Left lung (tissue), 10 donors: ENCODE data around the gene PTPRC. TPM values are rescaled to one million over a fixed set of nuclear protein-coding genes. Genes with fewer than 3 reads are reported as not detected.

Source experiments
- ATAC-seq: fragments of 200-7000 bp; cut with Tn5 transposase; one replicate; pipeline ENCODE4 v1.9.1; 2020; ENCODE audit warnings: moderate library complexity
- DNase-seq, 4 donors: peaks; one replicate each; pipeline ENCODE4 v3.0.0-alpha.2; 2013 to 2020
- H3K27ac ChIP-seq, 2 donors: fragments of 200-600 bp; sonication (generic) in 1 of 2; one replicate each; pipeline versions ENCODE4 v1.5.0 to v1.8.0; 2020 to 2021
- H3K27me3 ChIP-seq, 2 donors: fragments of 200-600 bp; sonication (generic) in 1 of 2; one replicate each; pipeline versions ENCODE4 v1.5.0 to v1.8.0; 2020 to 2021
- H3K36me3 ChIP-seq, 2 donors: fragments of 200-600 bp; sonication (generic) in 1 of 2; one replicate each; pipeline versions ENCODE4 v1.5.0 to v1.8.0; 2020 to 2021
- H3K4me1 ChIP-seq, 2 donors: fragments of 200-600 bp; one replicate each; pipeline ENCODE4 v1.8.0; 2021
- H3K4me3 ChIP-seq, 2 donors: fragments of 200-600 bp; sonication (generic) in 1 of 2; one replicate each; pipeline versions ENCODE4 v1.5.0 to v1.8.0; 2020 to 2021; ENCODE audit warnings: mild to moderate bottlenecking in 1 of 2
- H3K9me3 ChIP-seq, 2 donors: fragments of 200-600 bp; sonication (generic) in 1 of 2; one replicate each; pipeline versions ENCODE4 v1.5.0 to v1.8.0; 2020 to 2021
- CTCF ChIP-seq, 2 donors: fragments of 200-600 bp; sonication (generic) in 1 of 2; IDR thresholded peaks; one replicate each; pipeline versions ENCODE4 v1.5.0 to v1.8.0; 2021; ENCODE audit warnings: antibody characterized with exemption in 2 of 2
- intact Hi-C, 2 donors: fragments of 100-400 bp; cut with DNase I; formaldehyde crosslinking; loops; one replicate each; pipeline versions ENCODE4 v1.11.2 to v1.14.2; 2022
- polyA plus RNA-seq, 6 donors: library from polyadenylated mRNA; unstranded; fragments of 120-200 nt; gene quantifications; one replicate each; pipeline ENCODE4 v1.2.1, GENCODE V29; 2013; ENCODE audit not compliant: insufficient read length in 6 of 6
- total RNA-seq, 2 donors: library from RNA; stranded (reverse); fragmentation: NEBNext Ultra II Directional; extraction: Animal tissue kit (Norgen Biotek cat#: 25700); gene quantifications; one replicate each; pipeline ENCODE4 v1.2.1, GENCODE V29; 2021
- donor health status: DM: no; HTN: yes; CAD: no.
- donor health status: DM: no; HTN: no; CAD: no.

The PTPRC gene
- total and polyA plus RNA-seq, 8 donors: 7.0 to 180 (median 9.9) TPM

- intact Hi-C loops: no loop called here
- Histone ChIP-seq H3K36me3 (no peaks in the 10 kb centered on the region), H3K27ac (no peak overlapping the region), H3K27me3 (no peaks in the 10 kb centered on the region), H3K4me3 (no peak overlapping the region), H3K9me3 (no peaks in the 10 kb centered on the region), H3K4me1 (peaks cover 3 to 49% of the 10 kb centered on the region in 2 donors)
- no peak for TF ChIP-seq CTCF (IDR thresholded peaks at IDR 0.05)
- DNase-seq (no peak), ATAC-seq (no peak)
These were observed 133.8 kb downstream of the PTPRC start for GRCh38 chr1:198772626-198773025.

- no peaks in the 10 kb centered on the region for H3K9me3 ChIP-seq
These were observed 134.2 kb downstream of the PTPRC start for GRCh38 chr1:198773030-198773429.

GRCh38 chr1:198773523-198773922 lies 134.7 kb downstream of the PTPRC start:
- Histone ChIP-seq H3K36me3 (no peaks in the 10 kb centered on the region), H3K4me3 (no peak overlapping the region), H3K4me1 (peaks cover 3 to 58% of the 10 kb centered on the region in 2 donors), H3K9me3 (no peaks in the 10 kb centered on the region), H3K27me3 (no peaks in the 10 kb centered on the region), H3K27ac (no peak overlapping the region)
- TF ChIP-seq CTCF (IDR thresholded peaks at IDR 0.05): no peak
- intact Hi-C loops: no loop called here
- ATAC-seq: no peak
- no peak for DNase-seq

More at GRCh38 chr1:198773030-198773429, 134.2 kb downstream of the PTPRC start:
- DNase-seq: no peak
- Histone ChIP-seq H3K36me3 (no peaks in the 10 kb centered on the region), H3K4me3 (no peak overlapping the region), H3K4me1 (peaks cover 3 to 53% of the 10 kb centered on the region in 2 donors), H3K27me3 (no peaks in the 10 kb centered on the region), H3K27ac (no peak overlapping the region)
- TF ChIP-seq CTCF (IDR thresholded peaks at IDR 0.05): no peak
- no peak for ATAC-seq
- intact Hi-C loops: no loop called here

- Histone ChIP-seq H3K36me3 (no peaks in the 10 kb centered on the region), H3K9me3 (no peaks in the 10 kb centered on the region), H3K4me3 (no peak overlapping the region), H3K4me1 (peaks cover 3 to 63% of the 10 kb centered on the region in 2 donors), H3K27me3 (no peaks in the 10 kb centered on the region), H3K27ac (peak overlapping the region in 1 of 2 donors; percentile 91)
- TF ChIP-seq CTCF (IDR thresholded peaks at IDR 0.05): no peak
- ATAC-seq (no peak), DNase-seq (no peak)
- intact Hi-C loops: no loop called here
These were observed 135.6 kb downstream of the PTPRC start for GRCh38 chr1:198774421-198774820.

- Histone ChIP-seq H3K4me1 (peaks cover 3 to 63% of the 10 kb centered on the region in 2 donors), H3K4me3 (no peak overlapping the region), H3K36me3 (no peaks in the 10 kb centered on the region), H3K27ac (peak overlapping the region in 1 of 2 donors; percentile 91), H3K9me3 (no peaks in the 10 kb centered on the region), H3K27me3 (no peaks in the 10 kb centered on the region)
- no peak for TF ChIP-seq CTCF (IDR thresholded peaks at IDR 0.05)
- intact Hi-C loops: no loop called here
- ATAC-seq (no peak), DNase-seq (peak in 2 of 4 donors; percentile 36 to 51)
These were observed 136.8 kb downstream of the PTPRC start for GRCh38 chr1:198775606-198776005.
